Right lobe of liver (tissue), 4 donors: ENCODE data around the gene MOB1A.

Experiments
- POLR2A ChIP-seq: fragments of 450-650 bp; IDR thresholded peaks from one replicate; pipeline ENCODE4 v1.6.1; 2017; ENCODE audit warnings: antibody characterized with exemption, mild to moderate bottlenecking
- TF ChIP-seq, protein P1 (sequence below), 4 donors: fragments of 200-600 bp in 3 of 4; fragments of 450-650 bp in 1 of 4; IDR thresholded peaks; one replicate each; pipeline versions ENCODE4 v1.5.1 to v1.8.0; 2016 to 2022; ENCODE audit warnings: antibody characterized with exemption in 4 of 4, mild to moderate bottlenecking in 2 of 4
- donor health status: DM: no; HTN: no; CAD: no.
- donor health status: DM: no; HTN: no; CAD: no.
- donor health status: DM: no; HTN: yes; CAD: no.

DNA sequence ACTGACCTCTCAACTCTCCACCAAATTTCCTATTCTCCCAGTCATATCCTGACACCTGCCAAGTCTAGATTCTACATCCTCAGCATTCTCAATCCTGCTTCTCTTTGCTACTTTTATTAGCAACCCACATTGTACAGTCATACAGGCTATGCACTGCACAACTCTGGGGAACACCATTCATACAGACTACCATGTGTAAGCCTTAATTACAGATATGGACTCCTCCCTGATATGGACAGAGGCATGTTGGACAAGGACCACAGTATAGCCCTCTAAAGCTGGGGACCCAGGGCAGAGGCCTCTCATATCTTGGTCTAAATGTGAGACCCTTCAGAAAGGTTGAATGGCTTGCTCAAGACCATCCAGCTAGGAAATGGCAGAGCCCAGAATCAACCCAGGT is 67.3 kb downstream of the MOB1A start:
- TF ChIP-seq, protein P1, sequence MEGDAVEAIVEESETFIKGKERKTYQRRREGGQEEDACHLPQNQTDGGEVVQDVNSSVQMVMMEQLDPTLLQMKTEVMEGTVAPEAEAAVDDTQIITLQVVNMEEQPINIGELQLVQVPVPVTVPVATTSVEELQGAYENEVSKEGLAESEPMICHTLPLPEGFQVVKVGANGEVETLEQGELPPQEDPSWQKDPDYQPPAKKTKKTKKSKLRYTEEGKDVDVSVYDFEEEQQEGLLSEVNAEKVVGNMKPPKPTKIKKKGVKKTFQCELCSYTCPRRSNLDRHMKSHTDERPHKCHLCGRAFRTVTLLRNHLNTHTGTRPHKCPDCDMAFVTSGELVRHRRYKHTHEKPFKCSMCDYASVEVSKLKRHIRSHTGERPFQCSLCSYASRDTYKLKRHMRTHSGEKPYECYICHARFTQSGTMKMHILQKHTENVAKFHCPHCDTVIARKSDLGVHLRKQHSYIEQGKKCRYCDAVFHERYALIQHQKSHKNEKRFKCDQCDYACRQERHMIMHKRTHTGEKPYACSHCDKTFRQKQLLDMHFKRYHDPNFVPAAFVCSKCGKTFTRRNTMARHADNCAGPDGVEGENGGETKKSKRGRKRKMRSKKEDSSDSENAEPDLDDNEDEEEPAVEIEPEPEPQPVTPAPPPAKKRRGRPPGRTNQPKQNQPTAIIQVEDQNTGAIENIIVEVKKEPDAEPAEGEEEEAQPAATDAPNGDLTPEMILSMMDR (IDR thresholded peaks at IDR 0.05) = no peak
- TF ChIP-seq POLR2A = no peak
